ENCODE measurements around the gene WDR18.
"Not testable (repeated sequence)": the region's sequence is repeated elsewhere in the genome, so short reads cannot be mapped to it uniquely, and the experiment has no call there.

GRCh38 chr19:1023883-1024188 lies 39.7 kb downstream of the WDR18 start:
- TF ChIP-seq, protein P1, sequence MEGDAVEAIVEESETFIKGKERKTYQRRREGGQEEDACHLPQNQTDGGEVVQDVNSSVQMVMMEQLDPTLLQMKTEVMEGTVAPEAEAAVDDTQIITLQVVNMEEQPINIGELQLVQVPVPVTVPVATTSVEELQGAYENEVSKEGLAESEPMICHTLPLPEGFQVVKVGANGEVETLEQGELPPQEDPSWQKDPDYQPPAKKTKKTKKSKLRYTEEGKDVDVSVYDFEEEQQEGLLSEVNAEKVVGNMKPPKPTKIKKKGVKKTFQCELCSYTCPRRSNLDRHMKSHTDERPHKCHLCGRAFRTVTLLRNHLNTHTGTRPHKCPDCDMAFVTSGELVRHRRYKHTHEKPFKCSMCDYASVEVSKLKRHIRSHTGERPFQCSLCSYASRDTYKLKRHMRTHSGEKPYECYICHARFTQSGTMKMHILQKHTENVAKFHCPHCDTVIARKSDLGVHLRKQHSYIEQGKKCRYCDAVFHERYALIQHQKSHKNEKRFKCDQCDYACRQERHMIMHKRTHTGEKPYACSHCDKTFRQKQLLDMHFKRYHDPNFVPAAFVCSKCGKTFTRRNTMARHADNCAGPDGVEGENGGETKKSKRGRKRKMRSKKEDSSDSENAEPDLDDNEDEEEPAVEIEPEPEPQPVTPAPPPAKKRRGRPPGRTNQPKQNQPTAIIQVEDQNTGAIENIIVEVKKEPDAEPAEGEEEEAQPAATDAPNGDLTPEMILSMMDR (IDR thresholded peaks at IDR 0.05): not testable (repeated sequence)
- not testable (repeated sequence) for TF ChIP-seq POLR2A (IDR thresholded peaks at IDR 0.05)
